NCI-H748 (cell line): Measurements from ENCODE around the gene S100A12.
"Not testable (repeated sequence)": the region's sequence is repeated elsewhere in the genome, so short reads cannot be mapped to it uniquely, and the experiment has no call there.

Experiments
- DNase-seq: peaks from one replicate; lab custom pipeline; 2025; ENCODE audit not compliant: unreplicated experiment; lab: John Stamatoyannopoulos, UW

S100A12 gene

GRCh38 chr1:153375511-153375910, at the start of gene S100A12:
Gene S100A12 (minus strand): TSS chr1:153375621. CDS start chr1:153374592, 1,029 bp downstream.
- no peak for DNase-seq

- DNase-seq = no peak
Measured at GRCh38 chr1:153422450-153423068, 47.1 kb upstream of the S100A12 start.

GRCh38 chr1:153420306-153420705, 44.9 kb upstream of the S100A12 start:
- no peak for DNase-seq

- DNase-seq = not testable (repeated sequence)
Measured at GRCh38 chr1:153419436-153419793, 44.0 kb upstream of the S100A12 start.

- not testable (repeated sequence) for DNase-seq
Measured at GRCh38 chr1:153418758-153419435, 43.5 kb upstream of the S100A12 start.

- no peak for DNase-seq
Measured at GRCh38 chr1:153417136-153417888, 41.9 kb upstream of the S100A12 start.

- DNase-seq = no peak
Measured at GRCh38 chr1:153415850-153416570, 40.6 kb upstream of the S100A12 start, which contains the start of gene S100A7A. Gene S100A7A (plus strand): TSS chr1:153416520. CDS start chr1:153418083, 1,563 bp downstream.

GRCh38 chr1:153413961-153414360, 38.5 kb upstream of the S100A12 start:
- not testable (repeated sequence) for DNase-seq

- peak; percentile 87 for DNase-seq
Measured at GRCh38 chr1:153407274-153407673, 31.9 kb upstream of the S100A12 start.

GRCh38 chr1:153405825-153406599, 30.6 kb upstream of the S100A12 start:
- not testable (repeated sequence) for DNase-seq

GRCh38 chr1:153404768-153405167, 29.3 kb upstream of the S100A12 start:
- DNase-seq = peak; percentile 22

- no peak for DNase-seq
Measured at GRCh38 chr1:153404086-153404635, 28.7 kb upstream of the S100A12 start.

- no peak for DNase-seq
Measured at GRCh38 chr1:153403421-153404085, 28.1 kb upstream of the S100A12 start.

- DNase-seq = no peak
Measured at GRCh38 chr1:153402226-153402625, 26.8 kb upstream of the S100A12 start.

- DNase-seq = no peak
Measured at GRCh38 chr1:153401461-153401860, 26.0 kb upstream of the S100A12 start.

GRCh38 chr1:153400244-153400643, 24.8 kb upstream of the S100A12 start:
- peak; percentile 42 for DNase-seq

GRCh38 chr1:153399401-153400055, 24.1 kb upstream of the S100A12 start:
- no peak for DNase-seq

- DNase-seq = no peak
Measured at GRCh38 chr1:153397924-153398651, 22.7 kb upstream of the S100A12 start.
